CD4-positive, alpha-beta T cell treated with Interleukin-15 for 1 hour (primary cell): Measurements from ENCODE around the gene TAGLN3.
A peak's percentile ranks its signal among the peaks of the same experiment; 100 is the strongest.

Source experiments
- DNase-seq: peaks from one replicate; pipeline ENCODE4 v3.0.0-alpha.2; 2020

The TAGLN3 gene

DNA sequence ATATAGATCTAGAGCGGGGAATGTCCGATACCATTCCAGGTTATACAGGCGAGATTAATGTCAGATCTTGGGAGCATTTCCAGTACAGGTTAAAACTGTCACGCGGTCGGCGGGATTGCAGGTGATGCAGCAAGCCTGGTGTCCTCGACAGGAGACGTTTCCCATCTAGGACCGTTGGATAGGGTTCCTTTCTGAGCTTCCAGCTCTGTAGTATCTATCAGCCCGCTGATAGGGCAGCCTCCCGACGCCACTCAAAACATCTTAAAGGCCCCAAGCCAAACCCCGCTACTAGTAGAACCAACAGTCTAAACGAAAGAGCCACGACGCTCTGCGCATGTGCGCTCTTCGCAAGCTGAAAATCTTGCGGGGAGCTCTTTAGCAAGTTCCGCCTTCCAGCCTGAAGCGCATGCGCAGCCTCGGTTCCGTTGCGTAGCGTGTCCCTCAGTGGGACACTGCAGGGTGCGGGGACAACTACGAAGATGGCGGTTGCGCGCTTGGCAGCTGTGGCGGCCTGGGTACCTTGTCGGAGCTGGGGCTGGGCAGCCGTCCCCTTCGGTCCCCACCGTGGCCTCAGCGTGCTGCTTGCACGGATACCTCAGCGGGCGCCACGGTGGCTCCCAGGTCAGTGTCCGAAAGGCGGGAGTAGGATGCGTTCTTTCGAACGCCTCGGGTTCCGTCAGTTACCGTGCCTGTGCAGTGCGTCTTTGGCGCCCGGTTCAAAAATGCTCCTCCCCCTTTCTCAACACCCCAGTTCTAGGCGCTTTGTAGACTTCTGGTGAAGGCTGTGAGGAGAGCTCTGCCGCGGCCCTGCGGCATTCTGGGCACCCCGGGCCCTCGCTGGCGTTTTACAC lies 19.9 kb upstream of the TAGLN3 start, which contains the start of gene ABHD10:
Gene ABHD10, plus strand, starts transcription at position 444 of the 851 bp plus-strand sequence. Its CDS starts 36 bp downstream, at position 480.
- peak; percentile 97 for DNase-seq

DNA sequence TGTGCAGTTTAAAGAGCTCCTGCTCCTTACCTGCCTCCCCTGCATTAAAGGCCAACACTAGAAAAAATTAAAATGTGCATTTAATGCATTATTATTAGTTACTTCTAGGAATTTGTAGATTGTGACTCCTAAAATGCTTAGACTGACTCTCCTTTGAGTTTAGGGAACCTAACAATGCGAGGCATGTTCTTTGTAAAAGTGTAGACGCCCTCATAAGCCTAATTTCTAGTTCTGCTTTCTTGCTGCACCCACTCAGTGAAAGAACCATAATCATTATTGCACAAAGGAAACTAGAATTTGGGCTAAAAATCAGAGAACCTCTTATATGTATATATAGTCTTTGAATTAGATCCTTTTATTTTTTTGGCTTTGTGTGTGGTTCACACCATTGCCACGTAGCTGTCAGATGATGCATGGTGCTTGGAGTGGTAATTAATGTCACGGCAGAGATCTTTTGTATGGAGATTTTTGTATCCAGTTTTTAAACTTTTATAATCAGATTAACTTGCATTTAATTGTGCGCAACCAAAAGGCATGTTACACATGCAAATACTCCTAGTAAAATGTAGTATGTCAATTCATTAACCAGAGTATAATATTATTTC lies 19.2 kb upstream of the TAGLN3 start:
- DNase-seq, result no peak

DNA sequence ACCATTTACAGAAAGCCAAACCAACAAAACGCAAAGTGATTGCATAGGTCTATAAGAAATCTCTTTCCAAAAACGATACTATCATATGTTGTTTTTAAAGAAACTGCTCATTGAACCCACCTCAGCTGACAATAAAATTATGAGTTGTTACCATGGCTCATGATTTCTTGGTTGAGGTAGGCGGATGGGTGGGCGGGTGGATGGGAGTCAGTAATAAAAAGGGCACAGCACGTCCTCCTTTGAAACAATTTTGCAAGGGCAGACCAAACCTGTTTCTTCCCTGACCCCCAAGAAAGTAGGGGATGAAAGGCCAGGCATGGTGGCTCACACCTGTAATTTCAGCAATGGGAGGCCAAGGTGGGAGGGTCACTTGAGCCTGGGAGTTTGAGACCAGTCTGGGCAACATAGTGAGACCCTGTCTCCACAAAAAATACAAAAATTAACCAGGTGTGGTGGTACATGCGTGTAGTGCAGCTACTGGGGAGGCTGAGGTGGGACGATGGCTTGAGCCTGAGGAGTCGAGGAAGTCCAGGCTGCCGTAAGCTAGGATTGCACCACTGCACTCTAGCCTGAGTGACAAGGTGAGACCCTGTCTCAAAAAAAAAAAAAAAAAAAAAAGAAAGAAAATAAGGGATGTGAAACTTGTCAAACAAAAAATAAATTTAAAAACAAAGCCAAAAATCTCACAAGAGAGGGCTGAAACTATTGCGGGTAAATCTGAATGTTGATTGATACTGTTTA lies 17.8 kb upstream of the TAGLN3 start:
- DNase-seq, result no peak

DNA sequence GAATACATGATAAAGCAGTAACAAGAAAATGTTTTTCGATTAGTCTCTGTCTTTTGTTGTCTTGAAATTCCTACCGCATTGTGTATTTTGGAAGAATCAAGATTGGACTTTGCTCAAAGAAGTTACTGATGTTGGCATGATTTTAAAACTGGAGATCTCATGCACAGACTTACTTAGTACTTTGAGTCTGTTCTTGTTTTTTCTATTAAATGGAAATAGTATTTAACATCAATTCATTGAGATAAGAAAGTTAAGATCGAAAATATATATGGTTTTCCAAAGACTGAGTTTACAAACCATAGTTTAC lies 17.3 kb upstream of the TAGLN3 start:
- no peak for DNase-seq

DNA sequence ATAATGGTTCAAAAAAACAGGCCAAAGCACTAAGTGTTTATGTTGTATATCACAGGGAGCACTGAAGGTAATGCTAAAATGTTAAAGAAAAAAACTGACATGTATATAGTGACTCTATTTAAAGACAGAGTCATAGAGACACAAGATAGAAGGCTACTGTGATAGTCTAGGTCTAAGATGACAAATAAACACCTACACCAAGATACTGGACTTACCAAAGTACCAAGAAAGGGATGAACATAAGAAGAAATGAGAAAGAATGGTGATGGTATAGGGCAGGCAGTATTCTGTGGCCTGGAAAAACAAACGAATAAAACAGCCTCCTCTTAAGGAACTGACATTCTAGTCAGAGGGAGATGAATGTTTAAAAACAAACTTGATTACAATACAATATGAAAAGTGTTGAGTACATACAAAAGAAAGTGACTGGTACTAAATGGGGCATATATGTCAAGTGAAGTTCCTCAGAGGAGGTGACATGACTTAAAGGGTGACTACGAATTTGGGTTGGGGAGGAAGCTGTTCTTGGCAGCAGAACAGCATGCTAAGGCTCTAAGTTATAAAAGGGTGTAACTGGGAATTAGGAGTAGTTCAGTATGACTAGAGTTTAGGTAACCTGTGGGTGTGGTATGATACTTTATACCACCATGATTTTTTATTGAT lies 14.0 kb upstream of the TAGLN3 start:
- no peak for DNase-seq

DNA sequence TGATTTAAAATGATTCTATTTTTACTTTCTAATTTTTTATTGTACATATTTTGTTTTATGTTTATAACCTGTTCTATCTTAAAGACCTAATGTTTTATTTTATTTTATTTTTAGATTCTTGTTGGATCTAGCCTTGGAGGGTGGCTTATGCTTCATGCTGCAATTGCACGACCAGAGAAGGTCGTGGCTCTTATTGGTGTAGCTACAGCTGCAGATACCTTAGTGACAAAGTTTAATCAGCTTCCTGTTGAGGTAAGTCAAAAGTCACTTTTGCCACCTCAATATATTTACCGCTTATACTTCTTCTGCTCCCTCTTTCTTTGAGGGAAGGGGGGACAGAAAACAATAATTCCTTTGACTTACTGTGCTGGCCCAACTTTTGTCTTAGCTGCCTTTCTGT lies 11.9 kb upstream of the TAGLN3 start:
- no peak for DNase-seq

DNA sequence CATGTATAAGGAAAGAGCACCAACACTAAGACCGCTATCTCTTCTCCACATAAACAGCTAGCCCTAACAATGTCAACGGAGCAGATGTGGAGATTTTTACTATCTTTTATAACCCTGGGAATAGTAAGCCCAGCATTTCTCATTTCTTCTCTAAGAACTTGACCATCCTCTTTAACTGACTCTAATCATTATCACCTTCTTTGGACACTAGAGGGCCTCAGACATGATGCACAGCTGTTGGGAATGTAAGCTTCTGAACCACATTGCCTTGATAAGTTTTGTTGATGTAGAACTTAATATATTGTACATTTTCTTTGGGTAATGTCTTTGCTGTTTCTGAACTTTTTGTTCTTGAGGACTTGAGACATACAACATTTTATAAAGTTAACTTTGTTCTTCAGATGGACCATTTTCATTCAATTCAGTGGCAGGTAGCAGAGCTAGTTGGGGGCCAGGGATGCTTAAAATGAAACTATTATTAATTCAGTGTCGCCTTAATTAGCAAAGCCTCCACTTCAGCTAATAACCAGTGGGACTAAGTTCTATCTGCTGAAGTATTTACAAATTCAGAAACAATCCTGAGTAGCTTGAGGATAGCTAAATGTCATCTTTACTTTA lies 9.6 kb upstream of the TAGLN3 start:
- DNase-seq, result no peak

DNA sequence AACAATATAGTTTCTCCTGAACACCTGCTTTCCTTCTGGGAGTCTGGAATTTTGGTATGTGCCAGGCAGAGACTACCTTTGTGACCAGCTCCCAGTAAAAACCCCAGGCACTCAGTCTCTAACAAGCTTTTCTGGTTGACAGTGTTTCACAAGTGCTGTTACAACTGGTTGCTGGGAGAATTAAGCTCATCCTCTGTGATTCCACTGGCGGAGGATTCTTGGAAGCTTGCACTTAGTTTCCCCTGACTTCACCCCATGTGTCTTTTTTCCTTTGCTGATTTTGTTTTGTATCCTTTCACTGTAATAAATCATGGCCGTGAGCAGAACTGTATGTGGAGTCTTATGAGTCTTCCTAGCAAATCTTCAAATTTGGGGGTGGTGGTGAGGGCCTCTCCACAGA lies 5.7 kb upstream of the TAGLN3 start:
- DNase-seq, result no peak

DNA sequence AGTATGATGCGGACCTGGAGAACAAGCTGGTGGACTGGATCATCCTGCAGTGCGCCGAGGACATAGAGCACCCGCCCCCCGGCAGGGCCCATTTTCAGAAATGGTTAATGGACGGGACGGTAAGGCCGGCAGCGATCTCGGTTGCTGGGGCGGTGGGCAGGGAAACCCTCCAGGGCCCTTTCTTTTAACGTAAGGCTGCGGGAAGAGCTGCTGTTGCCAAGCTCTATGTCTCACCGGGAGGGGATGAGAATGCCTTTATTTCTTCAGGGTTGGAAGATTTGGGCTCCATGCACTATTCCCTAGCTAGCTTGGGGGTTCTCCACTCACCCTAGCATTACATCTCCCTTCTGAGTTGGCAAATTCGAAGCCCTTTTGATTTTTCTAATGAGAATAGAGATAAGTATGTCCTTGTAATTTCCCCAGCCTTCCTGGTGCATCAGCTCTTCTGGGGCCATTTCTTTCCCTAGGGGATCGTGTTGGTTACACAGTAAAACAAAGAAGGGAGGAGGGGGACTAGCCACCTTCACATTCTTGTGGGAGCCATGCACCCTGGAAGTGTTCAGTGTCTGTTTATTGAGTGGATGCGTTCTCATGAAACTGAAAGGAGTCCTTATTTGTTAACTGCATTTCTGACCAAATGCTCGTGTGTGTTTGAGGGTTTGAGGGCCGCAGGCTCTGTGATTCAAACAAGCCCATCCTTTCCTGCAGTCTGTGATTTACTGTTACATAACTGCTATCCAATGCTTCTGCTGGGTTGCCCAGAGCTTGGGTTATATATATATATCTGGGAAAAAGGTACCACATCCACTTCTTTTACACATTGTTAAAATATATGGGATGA lies 982 bp downstream of the TAGLN3 start:
- no peak for DNase-seq

DNA sequence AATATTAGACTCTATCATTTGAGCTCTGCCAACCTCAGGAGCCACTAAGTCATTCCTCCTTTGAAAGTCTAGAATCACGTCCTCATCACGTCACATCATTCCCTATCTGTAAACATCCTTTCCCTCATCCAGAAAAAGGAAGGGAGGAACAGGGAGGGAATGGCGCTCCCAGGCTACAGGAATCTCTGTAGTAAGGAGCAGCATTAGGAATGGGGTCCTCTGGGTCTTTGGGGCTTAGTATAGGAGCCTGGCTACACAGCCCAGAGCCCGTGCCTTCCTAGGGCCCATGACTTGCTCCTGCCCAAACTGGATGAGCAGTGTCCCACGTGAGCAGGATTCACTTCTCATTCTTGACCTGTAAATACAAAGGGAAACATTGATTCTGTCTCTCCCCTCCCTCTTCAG lies 1.6 kb downstream of the TAGLN3 start:
- DNase-seq, result no peak

DNA sequence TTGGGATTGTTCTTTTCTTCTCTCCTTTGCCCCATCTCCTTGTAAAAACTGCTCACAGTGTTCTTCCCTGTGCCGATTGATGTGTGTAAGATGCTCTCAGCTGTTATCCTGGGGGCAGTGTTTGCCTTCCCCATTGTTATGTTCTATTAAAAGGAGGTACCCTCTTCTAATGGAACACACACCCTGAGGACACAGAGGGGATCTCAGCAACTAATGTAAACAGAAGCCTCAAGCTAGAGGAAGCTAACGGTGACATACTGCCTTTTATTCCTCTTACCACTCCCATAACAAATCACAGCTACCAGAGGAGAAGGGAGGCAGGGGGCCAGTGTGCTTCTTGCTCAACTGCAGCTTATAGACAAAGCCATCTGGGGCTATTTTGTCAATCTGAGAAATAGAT lies 2.2 kb downstream of the TAGLN3 start:
- no peak for DNase-seq

DNA sequence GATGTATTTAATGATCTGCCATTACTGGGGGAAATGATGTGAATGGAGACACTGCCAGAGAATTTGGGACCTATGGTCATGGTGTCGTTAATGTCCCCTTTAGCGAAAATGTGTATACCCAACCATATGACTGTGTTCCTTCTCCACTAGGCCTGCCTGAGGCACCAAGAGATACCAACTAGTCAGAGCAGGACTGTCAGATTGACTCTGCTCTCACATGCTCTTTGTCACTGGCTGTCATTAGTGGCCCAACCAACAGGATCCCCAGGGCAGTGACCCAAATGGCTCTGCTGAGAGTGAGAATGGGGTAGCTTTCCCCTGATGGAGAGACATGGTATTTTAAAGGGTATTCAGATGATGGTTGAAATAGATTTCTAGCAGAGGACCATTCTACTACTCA lies 2.8 kb downstream of the TAGLN3 start:
- no peak for DNase-seq

DNA sequence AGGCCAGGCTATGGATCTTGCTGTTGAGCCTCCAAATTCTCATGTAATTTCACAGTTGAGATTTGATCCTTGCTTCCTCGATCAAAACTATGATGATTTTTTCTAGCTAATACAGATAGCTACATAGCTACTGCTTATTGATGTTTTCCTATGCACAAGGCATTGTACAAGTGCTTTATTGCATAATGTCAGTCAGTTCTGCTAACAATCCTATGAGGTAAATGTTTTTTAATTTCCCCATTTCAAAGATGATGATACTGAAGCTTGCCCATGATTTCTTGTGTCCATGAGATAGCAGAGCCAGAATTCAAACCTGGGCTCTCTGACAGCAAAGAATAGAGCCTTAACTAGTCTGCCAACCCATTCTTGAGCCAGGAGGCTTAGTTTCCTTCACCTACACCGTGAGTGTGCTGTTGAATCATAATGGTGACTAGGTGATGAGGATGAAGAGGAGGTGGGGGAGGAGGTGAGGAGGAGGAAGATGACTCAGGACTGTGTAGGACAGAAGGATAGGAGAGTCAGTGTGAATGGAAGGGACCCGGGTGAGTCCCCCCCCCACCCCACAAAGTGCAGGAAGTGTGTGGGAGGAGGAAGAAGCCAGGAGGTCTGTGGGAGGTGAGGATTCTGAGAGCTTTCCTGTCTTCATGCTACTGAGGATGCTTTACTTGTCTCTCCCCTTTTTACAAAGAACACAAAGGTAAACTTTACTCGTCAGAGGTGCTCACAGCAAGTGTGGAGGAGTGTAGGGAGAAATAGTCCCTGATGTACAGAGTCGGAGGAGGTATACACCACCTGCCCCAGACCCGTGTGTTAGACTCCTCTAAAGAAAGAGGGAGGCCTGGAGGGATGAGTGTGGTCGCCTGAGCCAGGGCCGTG lies 3.6 kb downstream of the TAGLN3 start:
- no peak for DNase-seq

DNA sequence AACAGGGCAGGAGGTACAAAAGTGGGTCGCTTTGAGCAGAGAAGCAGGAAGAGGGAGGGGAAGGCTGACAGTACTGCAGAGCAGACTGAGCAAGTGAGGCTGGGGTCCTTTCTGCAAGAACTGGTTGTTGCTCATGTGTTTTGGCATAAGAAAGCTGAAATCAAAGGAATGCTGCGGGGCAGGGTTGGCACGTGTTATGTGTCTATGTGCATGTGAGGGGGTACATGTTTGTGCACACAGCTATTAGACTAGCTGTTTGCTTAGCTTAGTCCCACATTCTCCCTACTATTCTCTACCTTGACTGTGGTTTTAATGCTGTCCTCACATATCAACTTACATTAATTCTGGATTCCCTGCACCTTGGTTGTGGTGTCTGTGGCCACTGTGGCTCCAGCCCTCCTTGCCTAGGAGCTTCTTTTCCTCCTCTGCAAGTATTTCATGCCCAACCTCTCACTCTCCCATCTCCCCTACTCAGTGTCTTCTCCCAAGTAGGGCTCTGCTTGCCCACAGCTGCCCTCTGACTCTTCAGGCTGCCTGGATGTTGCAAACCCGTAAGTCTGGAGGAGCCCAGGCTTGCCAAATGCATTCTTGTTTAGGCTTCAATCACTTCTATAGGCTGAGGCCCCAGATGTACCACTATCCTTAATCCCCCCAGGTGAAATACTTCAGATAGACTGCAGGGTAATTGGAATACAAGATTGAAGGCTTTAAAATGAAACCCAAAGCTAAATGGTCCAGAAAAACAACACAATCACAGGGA lies 4.8 kb downstream of the TAGLN3 start:
- no peak for DNase-seq

DNA sequence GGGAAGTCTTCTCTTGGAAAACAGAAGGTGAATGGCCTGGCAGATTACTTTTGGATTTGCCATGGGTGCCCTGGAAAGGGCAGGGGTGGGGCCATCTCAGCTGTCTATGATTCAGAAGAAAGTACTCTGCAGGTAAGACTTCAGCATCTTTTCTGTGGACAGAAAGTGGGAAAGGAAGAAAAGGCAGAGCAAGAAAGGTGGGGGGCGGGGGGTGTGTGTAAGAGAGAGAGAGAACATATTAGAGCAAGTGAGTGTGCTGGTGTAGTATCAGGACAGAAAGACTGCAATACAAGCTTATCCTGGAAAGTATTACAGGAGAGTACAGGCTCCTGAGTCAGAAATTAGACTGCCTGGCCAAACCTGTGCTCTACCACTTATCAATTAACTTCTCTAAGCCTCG lies 5.5 kb downstream of the TAGLN3 start:
- no peak for DNase-seq

DNA sequence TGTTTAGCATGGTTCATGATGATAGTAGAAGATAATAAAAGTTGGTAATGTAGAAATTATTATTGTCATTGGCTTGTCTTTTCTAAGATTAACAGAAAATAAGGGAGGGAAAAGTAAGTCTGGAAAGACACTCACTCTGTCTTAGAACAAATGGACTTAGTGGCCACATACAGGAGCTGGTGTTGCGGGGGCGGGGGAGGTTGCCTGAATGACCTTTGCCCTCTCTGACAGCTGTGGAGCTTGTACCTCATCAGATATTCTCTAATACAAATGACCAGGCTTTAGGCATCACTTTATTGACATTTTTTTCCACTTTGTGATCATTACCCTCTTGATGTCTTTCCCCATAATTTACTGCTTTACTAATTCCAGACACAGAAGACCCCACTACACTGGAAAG lies 5.9 kb downstream of the TAGLN3 start:
- no peak for DNase-seq

DNA sequence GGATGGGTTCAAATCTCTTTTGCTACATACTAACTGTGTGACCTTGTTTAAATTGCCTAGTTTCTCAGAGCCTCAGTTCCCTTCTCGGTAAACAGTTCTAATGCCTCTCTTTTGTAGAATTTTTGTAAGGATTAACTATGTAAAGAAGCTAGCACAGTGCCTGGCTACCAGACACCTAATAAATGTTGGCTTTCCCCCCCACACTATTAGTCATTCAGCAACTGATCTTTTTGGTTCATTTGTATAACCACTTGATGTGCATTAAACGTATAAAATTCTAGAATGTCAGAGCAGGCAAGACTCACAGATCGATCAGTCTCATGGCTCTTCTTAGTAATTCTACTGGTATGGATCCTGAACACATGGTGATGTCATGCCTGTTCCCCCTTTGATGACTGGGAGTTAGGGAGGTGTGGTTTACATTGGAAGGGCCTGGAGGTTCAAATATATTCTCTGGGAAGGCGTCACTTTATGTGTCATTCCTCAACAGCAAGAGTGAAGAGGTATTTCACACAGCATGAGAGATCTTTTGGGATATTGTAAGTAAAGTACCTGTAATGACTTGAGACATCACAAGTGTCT lies 6.5 kb downstream of the TAGLN3 start:
- no peak for DNase-seq

DNA sequence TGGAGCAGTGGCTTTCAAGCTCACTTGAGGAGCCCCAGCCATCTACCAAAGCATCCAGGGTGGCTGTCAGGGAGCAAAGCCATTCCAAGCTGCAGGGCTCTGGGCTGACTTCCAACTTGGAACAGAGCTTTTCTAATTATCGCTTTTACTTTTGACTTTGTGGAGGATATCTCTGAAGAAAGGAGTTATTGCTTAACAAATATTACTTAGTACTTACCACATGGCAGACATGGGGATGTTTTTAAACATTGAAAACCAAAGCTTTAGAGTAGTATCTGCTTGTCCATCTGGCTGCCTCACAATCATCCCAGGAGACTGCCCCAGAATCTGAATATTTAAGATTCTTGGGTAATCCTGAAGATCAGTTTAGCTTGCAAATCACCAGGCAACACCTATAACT lies 8.9 kb downstream of the TAGLN3 start:
- no peak for DNase-seq

DNA sequence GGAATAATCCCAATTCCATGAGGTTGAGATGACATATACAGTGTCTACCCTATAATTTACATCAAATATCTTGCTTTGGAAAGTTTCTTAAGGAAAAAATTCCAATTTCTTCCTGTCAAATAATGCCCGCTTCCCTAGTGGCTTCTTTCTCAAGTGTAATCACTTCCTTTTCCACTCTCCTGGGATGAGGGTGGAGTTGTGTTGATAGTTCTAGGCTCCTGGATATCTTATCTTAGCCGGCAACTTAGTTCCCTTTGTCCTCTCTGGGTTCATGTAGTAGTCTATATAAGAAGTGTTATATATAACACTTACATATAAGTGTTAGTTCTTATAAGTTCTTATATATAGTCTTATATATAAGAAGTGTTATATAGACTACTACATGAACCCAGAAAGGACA lies 10.9 kb downstream of the TAGLN3 start:
- no peak for DNase-seq

DNA sequence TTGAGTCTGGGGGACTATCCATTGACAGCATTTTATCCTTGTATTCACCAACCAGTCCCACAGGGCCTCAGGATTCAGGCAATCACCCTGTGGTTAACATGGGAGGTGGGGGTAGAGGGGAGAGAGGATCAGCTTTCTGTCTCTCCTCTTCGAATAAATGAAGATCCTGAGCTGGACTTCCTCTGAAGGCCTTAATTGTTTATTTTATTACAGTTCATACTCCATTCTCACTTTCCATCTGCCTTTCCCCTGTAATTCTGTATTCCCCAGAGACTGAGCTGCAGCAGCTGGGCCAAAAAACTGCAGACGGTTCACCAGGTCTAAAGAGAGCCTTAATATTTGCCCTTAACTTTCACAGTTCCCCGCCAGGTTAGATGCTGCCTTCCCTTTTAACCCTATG lies 11.9 kb downstream of the TAGLN3 start:
- no peak for DNase-seq
